HepG2 (cell line): Measurements from ENCODE around the gene MT1A. TPM values are rescaled to one million over a fixed set of nuclear protein-coding genes. Genes with fewer than 3 reads are reported as not detected.
A peak's percentile ranks its signal among the peaks of the same experiment; 100 is the strongest.

ENCODE experiments used
- CENPBD1 ChIP-seq: sonication (generic); formaldehyde crosslinking; IDR thresholded peaks from 2 replicates; pipeline ENCODE4 v1.8.0; 2022; ENCODE audit warnings: missing genetic modification reagents, low read depth, mild to moderate bottlenecking, borderline replicate concordance
- HIVEP1 ChIP-seq: sonication (generic); formaldehyde crosslinking; IDR thresholded peaks from 2 replicates; pipeline ENCODE4 v1.4.0; 2020; ENCODE audit warnings: mild to moderate bottlenecking, missing genetic modification reagents
- MIER3 ChIP-seq: IDR thresholded peaks from 2 replicates; pipeline ENCODE4 v1.6.1; 2016; ENCODE audit warnings: missing compliant biosample characterization, borderline replicate concordance
- MXD4 ChIP-seq: IDR thresholded peaks from 2 replicates; pipeline ENCODE4 v1.6.1; 2016; ENCODE audit warnings: mild to moderate bottlenecking, missing biosample characterization, missing genetic modification reagents
- MZF1 ChIP-seq: sonication (generic); formaldehyde crosslinking; IDR thresholded peaks from 2 replicates; pipeline ENCODE4 v1.8.1; 2023; ENCODE audit warnings: mild to moderate bottlenecking, missing genetic modification reagents, borderline replicate concordance
- NR2F1 ChIP-seq, 2 experiments: fragments of 450-650 bp in 1 of 2; formaldehyde crosslinking in 1 of 2; IDR thresholded peaks; 2 replicates each; pipeline versions ENCODE4 v1.5.0 to v1.6.1; 2016 to 2020; ENCODE audit warnings: mild to moderate bottlenecking in 1 of 2, missing compliant biosample characterization in 1 of 2, missing genetic modification reagents in 1 of 2, moderate library complexity in 1 of 2
- SOX6 ChIP-seq, 2 experiments: fragments of 450-650 bp in 1 of 2; sonication (generic) in 1 of 2; formaldehyde crosslinking in 1 of 2; IDR thresholded peaks; 2 replicates each; pipeline versions ENCODE4 v1.4.0 to v1.6.1; 2017 to 2020; ENCODE audit warnings: antibody characterized with exemption in 1 of 2, mild to moderate bottlenecking in 1 of 2, missing genetic modification reagents in 1 of 2
- ZBTB14 ChIP-seq: sonication (generic); formaldehyde crosslinking; IDR thresholded peaks from 2 replicates; pipeline ENCODE4 v1.4.0; 2020; ENCODE audit warnings: missing genetic modification reagents
- ZBTB20 ChIP-seq: sonication (generic); formaldehyde crosslinking; IDR thresholded peaks from 2 replicates; pipeline ENCODE4 v1.8.1; 2023; ENCODE audit warnings: missing genetic modification reagents, low read depth, mild to moderate bottlenecking, borderline replicate concordance
- ZFX ChIP-seq: sonication (generic); formaldehyde crosslinking; IDR thresholded peaks from 2 replicates; pipeline ENCODE4 v1.4.0; 2020; ENCODE audit warnings: mild to moderate bottlenecking, low read depth, missing genetic modification reagents, moderate library complexity
- ZNF160 ChIP-seq: sonication (generic); formaldehyde crosslinking; IDR thresholded peaks from 2 replicates; pipeline ENCODE4 v1.8.0; 2022; ENCODE audit warnings: mild to moderate bottlenecking, inconsistent platforms, missing genetic modification reagents
- ZNF24 ChIP-seq: fragments of 450-650 bp; IDR thresholded peaks from 2 replicates; pipeline ENCODE4 v1.6.1; 2017; ENCODE audit warnings: antibody characterized with exemption, mild to moderate bottlenecking
- ZNF280B ChIP-seq: sonication (generic); formaldehyde crosslinking; IDR thresholded peaks from 2 replicates; pipeline ENCODE4 v1.5.0; 2020; ENCODE audit warnings: missing genetic modification reagents, mild to moderate bottlenecking, borderline replicate concordance
- ZNF3 ChIP-seq: IDR thresholded peaks from 2 replicates; pipeline ENCODE4 v1.7.0; 2017; ENCODE audit warnings: inconsistent platforms
- ZNF331 ChIP-seq: sonication (generic); formaldehyde crosslinking; IDR thresholded peaks from 2 replicates; pipeline ENCODE4 v1.4.0; 2020; ENCODE audit warnings: missing genetic modification reagents
- ZNF547 ChIP-seq: sonication (generic); formaldehyde crosslinking; IDR thresholded peaks from 2 replicates; pipeline ENCODE4 v1.5.1; 2020; ENCODE audit warnings: mild to moderate bottlenecking, missing genetic modification reagents
- ZNF839 ChIP-seq: sonication (generic); formaldehyde crosslinking; IDR thresholded peaks from 2 replicates; pipeline ENCODE4 v1.4.0; 2020; ENCODE audit warnings: missing genetic modification reagents, mild to moderate bottlenecking, borderline replicate concordance
- ZSCAN22 ChIP-seq: sonication (generic); formaldehyde crosslinking; IDR thresholded peaks from 2 replicates; pipeline ENCODE4 v1.4.0; 2020; ENCODE audit warnings: mild to moderate bottlenecking, missing genetic modification reagents
- ZSCAN29 ChIP-seq: sonication (generic); formaldehyde crosslinking; conservative IDR thresholded peaks from 2 replicates; pipeline ENCODE4 v1.4.0; 2020; ENCODE audit warnings: mild to moderate bottlenecking, missing genetic modification reagents
- ZXDC ChIP-seq: sonication (generic); formaldehyde crosslinking; IDR thresholded peaks from 2 replicates; pipeline ENCODE4 v1.5.0; 2020; ENCODE audit warnings: mild to moderate bottlenecking, missing genetic modification reagents
- polyA plus RNA-seq, 8 experiments: library from polyadenylated mRNA; depleted of rRNA in 3 of 8; stranded (reverse) in 7 of 8; unstranded in 1 of 8; fragments of >200 nt; fragmentation: Illumina TruSeq in 4 of 8; extraction: Trizol in 4 of 8; gene quantifications; 2 replicates each; pipeline versions ENCODE4 v1.2.1 to v1.2.3, GENCODE V29; 2011 to 2016; ENCODE audit warnings: low read depth in 4 of 8, missing spikeins in 1 of 8, mixed read lengths in 1 of 8; ENCODE audit not compliant: insufficient read depth in 1 of 8
- total RNA-seq, 5 experiments: library from RNA; depleted of rRNA; stranded (reverse); fragments of >200 nt; fragmentation: Illumina TruSeq; extraction: Trizol; gene quantifications; 2 replicates each; pipeline ENCODE4 v1.2.3, GENCODE V29; 2016; ENCODE audit warnings: low read depth in 1 of 5

The MT1A gene
- total and polyA plus RNA-seq, 2 of the 13 experiments (the other 11 are each of a cell fraction or from before 2014, with no cell fraction given), result 8.3 to 10.4 TPM

- peak; percentile 86 for TF ChIP-seq ZNF280B (CRISPR knock-in tag)
- peak; percentile 88 for TF ChIP-seq MXD4
- TF ChIP-seq ZNF547 (CRISPR knock-in tag), result peak; percentile 49; the same call in 1 of the 2 replicates
- TF ChIP-seq MZF1 (CRISPR knock-in tag), result no peak
- peak; percentile 88 for TF ChIP-seq ZBTB14 (CRISPR knock-in tag)
- 0 out of 2 replicates have a peak, but pooled peaks have one; percentile 71 for TF ChIP-seq ZXDC (CRISPR knock-in tag)
- TF ChIP-seq ZFX (CRISPR knock-in tag), result peak; percentile 80; the same call in 1 of the 2 replicates
- TF ChIP-seq HIVEP1 (CRISPR knock-in tag), result peak; percentile 60; the same call in 1 of the 2 replicates
- TF ChIP-seq ZNF3, result peak; percentile 25; the same call in 1 of the 2 replicates
- TF ChIP-seq MIER3 (CRISPR knock-in tag), result peak; percentile 17; the same call in 1 of the 2 replicates
- TF ChIP-seq SOX6 (IDR thresholded peaks at IDR 0.05), result no peak
- peak; percentile 51 for TF ChIP-seq SOX6 (CRISPR knock-in tag; IDR thresholded peaks at IDR 0.05)
- 0 out of 2 replicates have a peak, but pooled peaks have one; percentile 30 for TF ChIP-seq ZNF839 (CRISPR knock-in tag)
- no peak for TF ChIP-seq ZSCAN29 (CRISPR knock-in tag)
- TF ChIP-seq ZNF160 (CRISPR knock-in tag), result peak; percentile 88
- TF ChIP-seq ZNF331 (CRISPR knock-in tag), result peak; percentile 51; the same call in 1 of the 2 replicates
- no peak for TF ChIP-seq ZNF24
- no peak; the same call in 1 of the 2 replicates for TF ChIP-seq ZBTB20
- peak; percentile 53; the same call in 1 of the 2 replicates for TF ChIP-seq CENPBD1 (CRISPR knock-in tag)
- no peak for TF ChIP-seq ZSCAN22
- TF ChIP-seq NR2F1 (CRISPR knock-in tag; IDR thresholded peaks at IDR 0.05), result no peak
Observed at GRCh38 chr16:56608043-56608875, 30.2 kb upstream of the MT1A start, which contains the start of gene MT2A (continued).
